Stimulated activated naive CD8-positive, alpha-beta T cell treated with anti-CD3 and anti-CD28 coated beads, Interleukin-15, amount 100 ng/mL, for 72 hours (primary cell): ENCODE data around the gene MCU.

ENCODE experiments used
- ATAC-seq: fragments of 150-1000 bp; cut with Tn5 transposase; 2 replicates; pipeline ENCODE4 v1.10.0; 2021; ENCODE audit warnings: mild to moderate bottlenecking, moderate library complexity
- DNase-seq, 2 donors: peaks; one replicate each; pipeline ENCODE4 v3.0.0; 2021 to 2022
- H3K27ac Mint-ChIP-seq, 2 donors: one replicate each; pipeline ENCODE4 v1.8.0; 2022; ENCODE audit warnings: mild to moderate bottlenecking in 2 of 2, mixed read lengths in 2 of 2, moderate library complexity in 2 of 2
- H3K27me3 Mint-ChIP-seq: one replicate; pipeline ENCODE4 v1.8.0; 2022; ENCODE audit warnings: mixed read lengths
- H3K4me1 Mint-ChIP-seq: one replicate; pipeline ENCODE4 v1.8.0; 2022; ENCODE audit warnings: mild to moderate bottlenecking, mixed read lengths
- H3K4me3 Mint-ChIP-seq, 2 donors: one replicate each; pipeline ENCODE4 v1.8.0; 2022; ENCODE audit warnings: mild to moderate bottlenecking in 2 of 2, mixed read lengths in 2 of 2, moderate library complexity in 1 of 2
- H3K9me3 Mint-ChIP-seq, 2 donors: one replicate each; pipeline ENCODE4 v1.8.0; 2022; ENCODE audit warnings: mixed read lengths in 2 of 2

Gene MCU

DNA sequence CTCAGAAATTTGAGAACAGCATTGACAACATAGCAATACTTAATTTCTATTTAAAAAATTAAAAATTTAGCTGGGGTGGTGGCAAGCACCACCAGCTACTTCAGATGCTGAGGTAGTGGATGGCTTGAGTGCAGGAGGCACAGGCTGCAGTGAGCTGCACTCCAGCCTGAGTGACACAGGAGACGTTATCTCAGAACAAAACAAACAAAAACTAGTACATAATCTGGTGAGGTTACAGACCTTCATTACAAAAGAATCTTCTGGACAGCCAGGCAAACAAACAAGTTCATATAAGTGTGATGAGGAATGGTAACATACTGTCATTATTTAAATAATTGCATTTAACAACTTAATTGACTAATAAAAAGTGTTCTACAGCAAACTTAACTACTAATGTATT lies 124.6 kb downstream of the MCU start:
- H3K27me3 Mint-ChIP-seq: no peaks in the 10 kb centered on the region
- no peak overlapping the region for H3K27ac Mint-ChIP-seq
- H3K4me1 Mint-ChIP-seq: peaks cover 13% of the 10 kb centered on the region
- H3K4me3 Mint-ChIP-seq: no peak overlapping the region
- H3K9me3 Mint-ChIP-seq: no peaks in the 10 kb centered on the region
- DNase-seq (no peak), ATAC-seq (no peak)

DNA sequence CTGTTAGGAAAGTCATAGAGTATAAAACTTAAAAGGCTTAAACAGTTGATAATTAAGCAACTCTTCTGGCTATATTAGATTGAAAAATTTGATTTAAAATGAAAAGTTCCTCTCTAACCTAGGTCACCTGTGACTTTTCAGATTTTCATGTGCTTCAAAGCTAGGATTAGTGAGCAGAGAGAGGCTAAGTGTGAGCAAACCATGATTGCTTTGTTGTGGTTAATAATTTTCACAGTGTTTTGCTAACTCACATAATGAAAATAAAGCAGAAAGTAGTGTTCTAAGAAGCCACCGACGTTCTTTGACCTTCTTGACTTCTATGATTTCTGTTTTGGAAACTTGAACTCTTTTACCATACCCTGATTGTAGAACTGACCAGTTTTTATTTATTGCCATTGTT lies 126.1 kb downstream of the MCU start:
- DNase-seq: no peak
- H3K27ac Mint-ChIP-seq: no peak overlapping the region
- H3K27me3 Mint-ChIP-seq: no peaks in the 10 kb centered on the region
- H3K9me3 Mint-ChIP-seq: no peaks in the 10 kb centered on the region
- ATAC-seq: no peak
- no peak overlapping the region for H3K4me3 Mint-ChIP-seq
- H3K4me1 Mint-ChIP-seq: peaks cover 13% of the 10 kb centered on the region

DNA sequence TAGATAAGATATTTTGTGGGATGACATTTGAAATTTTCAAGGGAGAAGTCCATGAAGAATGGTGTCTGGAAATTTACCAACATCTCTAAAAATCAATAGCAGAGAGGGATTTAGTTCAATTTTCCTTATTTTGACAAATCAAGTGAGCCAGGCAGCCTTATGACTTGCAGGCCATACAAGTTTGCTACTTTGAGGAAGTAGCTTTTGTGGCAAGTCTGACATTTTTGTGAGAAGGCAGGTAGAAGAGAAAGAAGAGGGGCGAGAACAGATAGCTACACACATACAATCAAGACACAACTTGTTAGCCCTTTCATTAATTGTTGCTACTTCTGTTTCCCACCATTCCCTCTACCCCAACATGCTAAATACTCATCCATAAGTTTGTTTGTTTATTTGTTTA lies 127.1 kb downstream of the MCU start:
- no peaks in the 10 kb centered on the region for H3K27me3 Mint-ChIP-seq
- peaks cover 13% of the 10 kb centered on the region for H3K4me1 Mint-ChIP-seq
- H3K27ac Mint-ChIP-seq: no peak overlapping the region
- H3K9me3 Mint-ChIP-seq: no peaks in the 10 kb centered on the region
- no peak overlapping the region for H3K4me3 Mint-ChIP-seq
- ATAC-seq (no peak), DNase-seq (no peak)

DNA sequence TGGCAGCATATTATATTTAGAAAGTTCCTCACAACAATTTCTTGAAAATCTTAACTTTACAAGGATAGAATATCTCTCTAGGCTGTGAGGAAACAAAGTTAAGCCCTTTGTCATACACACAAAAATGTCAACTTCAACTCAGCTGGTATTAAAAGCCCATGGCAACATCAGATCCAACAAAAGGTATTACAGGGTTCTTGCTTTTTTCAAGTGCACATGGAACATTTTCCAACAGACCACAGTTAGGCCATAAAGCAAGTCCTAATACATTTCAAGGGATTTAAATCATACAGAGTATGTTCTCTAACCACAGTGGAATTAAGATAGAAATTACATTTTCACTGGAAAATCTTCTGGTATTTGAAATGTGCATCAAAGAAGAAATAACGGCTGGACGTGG lies 129.7 kb downstream of the MCU start:
- ATAC-seq (no peak), DNase-seq (no peak)
- no peak overlapping the region for H3K27ac Mint-ChIP-seq
- H3K4me1 Mint-ChIP-seq: peaks cover 13% of the 10 kb centered on the region
- no peak overlapping the region for H3K4me3 Mint-ChIP-seq
- H3K9me3 Mint-ChIP-seq: no peaks in the 10 kb centered on the region
- no peaks in the 10 kb centered on the region for H3K27me3 Mint-ChIP-seq

DNA sequence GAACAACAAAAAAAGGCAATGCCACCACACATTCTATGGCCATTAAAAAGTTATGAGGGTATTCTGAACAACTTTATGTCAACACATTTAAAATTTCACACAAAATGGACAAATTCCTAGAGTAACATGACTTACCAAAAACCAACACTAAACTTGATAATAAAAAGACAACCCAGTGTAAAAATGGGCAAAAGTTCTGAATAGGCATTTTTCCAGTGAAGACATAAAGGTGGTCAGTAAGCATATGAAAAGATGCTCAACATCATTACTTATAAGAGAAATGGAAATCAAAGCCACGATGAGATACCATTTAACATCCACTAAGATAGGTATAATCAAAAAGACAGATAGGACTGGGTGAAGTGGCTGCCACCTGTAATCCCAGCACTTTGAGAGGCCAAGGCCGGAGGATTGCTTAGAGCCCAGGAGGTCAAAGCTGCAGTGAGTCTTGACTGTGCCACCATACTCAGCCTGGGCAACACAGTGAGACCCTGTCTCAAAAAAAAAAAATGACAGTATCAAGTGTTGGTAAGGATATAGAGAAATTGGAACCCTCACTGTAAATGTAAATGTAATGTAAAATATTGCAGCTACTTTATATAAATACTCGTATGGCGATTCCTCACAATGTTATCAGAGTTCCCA lies 130.5 kb downstream of the MCU start:
- Mint-ChIP-seq H3K4me3 (no peak overlapping the region), H3K27ac (no peak overlapping the region), H3K27me3 (no peaks in the 10 kb centered on the region), H3K9me3 (no peaks in the 10 kb centered on the region), H3K4me1 (peaks cover 13% of the 10 kb centered on the region)
- DNase-seq (no peak), ATAC-seq (no peak)

DNA sequence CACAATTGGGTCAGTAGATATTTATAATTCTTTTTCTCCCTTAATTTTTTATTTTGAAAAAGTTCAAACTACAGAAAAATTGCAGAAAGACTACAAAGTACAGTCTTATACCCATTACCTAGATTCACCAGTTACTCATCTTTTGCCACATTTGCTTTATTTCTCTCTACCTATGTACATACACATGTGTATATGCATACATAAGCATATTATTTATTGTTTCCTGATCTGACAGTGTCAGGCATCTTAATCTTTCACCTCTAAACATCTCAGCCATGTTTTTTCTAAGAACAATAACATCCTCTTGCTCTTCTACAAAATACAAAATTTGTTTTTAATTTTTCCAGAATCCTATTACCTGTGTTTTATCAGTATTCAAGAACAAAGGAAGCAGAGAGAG lies 133.2 kb downstream of the MCU start:
- H3K4me1 Mint-ChIP-seq: no peaks in the 10 kb centered on the region
- H3K9me3 Mint-ChIP-seq: no peaks in the 10 kb centered on the region
- no peak overlapping the region for H3K4me3 Mint-ChIP-seq
- ATAC-seq (no peak), DNase-seq (no peak)
- H3K27ac Mint-ChIP-seq: no peak overlapping the region
- no peaks in the 10 kb centered on the region for H3K27me3 Mint-ChIP-seq

DNA sequence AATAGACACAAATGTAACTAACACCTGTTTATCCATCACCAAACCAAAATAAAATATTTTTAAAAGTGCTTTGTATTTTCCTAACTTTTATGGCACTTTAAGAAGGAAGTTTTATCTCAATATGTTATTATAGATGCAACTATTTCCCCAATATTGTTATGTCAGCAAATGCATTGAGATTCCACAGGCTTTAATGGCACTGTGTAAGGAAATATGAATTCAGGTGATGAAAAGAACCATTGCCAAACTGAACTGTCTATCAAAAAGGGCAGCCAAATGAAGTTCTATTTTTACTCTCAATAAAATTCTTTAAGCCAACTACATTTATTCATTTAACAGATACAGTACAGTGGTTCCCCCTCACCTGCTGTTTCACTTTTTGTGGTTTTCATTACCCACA lies 134.4 kb downstream of the MCU start:
- H3K4me1 Mint-ChIP-seq: no peaks in the 10 kb centered on the region
- no peak overlapping the region for H3K27ac Mint-ChIP-seq
- no peak for DNase-seq
- ATAC-seq: no peak
- no peaks in the 10 kb centered on the region for H3K27me3 Mint-ChIP-seq
- no peaks in the 10 kb centered on the region for H3K9me3 Mint-ChIP-seq
- H3K4me3 Mint-ChIP-seq: no peak overlapping the region

DNA sequence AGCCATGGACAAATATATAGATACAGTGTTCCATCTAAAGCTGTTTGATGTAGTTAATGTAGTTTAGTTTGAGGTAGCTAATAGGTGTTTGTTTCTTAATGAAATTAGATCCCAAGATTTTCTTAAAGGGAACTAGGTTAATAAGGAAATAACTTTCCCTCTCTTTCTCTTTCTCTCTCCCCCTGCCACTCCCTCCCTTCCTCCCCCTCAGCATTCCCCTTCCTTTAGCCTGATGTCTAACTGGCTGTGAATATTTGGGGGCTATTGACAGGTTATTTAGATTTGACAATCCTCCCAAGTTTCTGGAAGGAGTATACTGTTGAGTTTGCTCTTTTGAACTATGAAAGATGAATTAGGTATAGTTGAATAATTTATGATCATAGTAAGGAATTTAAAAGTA lies 136.4 kb downstream of the MCU start:
- H3K4me3 Mint-ChIP-seq: no peak overlapping the region
- no peaks in the 10 kb centered on the region for H3K4me1 Mint-ChIP-seq
- no peaks in the 10 kb centered on the region for H3K9me3 Mint-ChIP-seq
- no peak for ATAC-seq
- no peaks in the 10 kb centered on the region for H3K27me3 Mint-ChIP-seq
- no peak overlapping the region for H3K27ac Mint-ChIP-seq
- DNase-seq: no peak

DNA sequence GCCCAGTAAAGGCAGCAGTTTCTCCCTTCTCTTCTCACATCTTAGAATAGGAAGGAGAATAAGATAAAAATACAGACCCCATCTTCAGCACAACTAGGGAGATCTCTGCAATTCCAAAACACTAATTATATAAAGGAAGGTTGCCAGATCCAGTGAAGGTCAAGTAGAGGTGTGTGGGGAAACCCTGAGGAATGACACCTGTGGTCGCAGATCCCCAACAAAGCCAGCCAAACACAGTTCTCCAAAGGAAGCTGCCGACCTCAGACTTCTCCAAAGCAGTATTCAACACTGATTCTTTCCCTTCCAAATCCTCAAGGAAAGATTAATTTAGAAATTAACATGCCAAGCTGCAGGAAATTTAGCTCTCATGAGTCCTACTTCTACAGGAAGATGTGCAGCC lies 138.7 kb downstream of the MCU start:
- DNase-seq: no peak
- ATAC-seq: no peak

DNA sequence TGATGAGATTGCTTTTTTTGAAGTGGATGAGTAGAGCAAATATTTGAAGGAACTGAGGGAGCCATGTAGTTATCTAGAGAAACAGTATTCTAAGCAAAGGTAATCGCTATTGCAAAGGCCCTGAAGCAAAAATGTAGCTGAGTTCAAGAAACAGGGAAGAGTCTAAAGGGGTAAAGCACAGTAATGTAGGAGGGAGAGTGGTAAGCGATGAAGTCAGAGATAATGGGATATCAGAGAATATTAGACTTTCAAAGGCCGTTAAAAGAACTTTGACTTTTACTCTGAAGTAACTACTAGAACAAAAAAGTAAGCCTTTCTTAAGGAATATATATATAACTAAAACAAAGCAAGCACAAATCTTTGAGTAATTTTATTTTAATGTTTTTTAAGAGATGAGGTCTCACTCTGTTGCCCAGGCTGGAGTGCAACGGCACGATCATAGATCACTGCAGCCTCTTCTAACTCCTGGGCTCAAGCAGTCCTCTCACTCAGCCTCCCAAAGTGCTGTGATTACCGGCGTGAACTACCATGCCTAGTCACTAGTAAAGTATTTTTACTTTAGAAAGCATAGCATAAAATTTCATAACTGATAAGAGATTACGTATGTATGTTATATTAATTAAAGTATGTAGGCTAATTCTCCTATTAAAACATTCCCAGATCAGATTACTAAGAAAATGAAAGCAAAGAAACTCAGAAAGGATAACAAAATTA lies 139.9 kb downstream of the MCU start:
- H3K4me1 Mint-ChIP-seq: no peaks in the 10 kb centered on the region
- H3K27ac Mint-ChIP-seq: no peak overlapping the region
- no peaks in the 10 kb centered on the region for H3K27me3 Mint-ChIP-seq
- no peaks in the 10 kb centered on the region for H3K9me3 Mint-ChIP-seq
- ATAC-seq (no peak), DNase-seq (no peak)
- no peak overlapping the region for H3K4me3 Mint-ChIP-seq

More for the DNA sequence above, 138.7 kb downstream of the MCU start:
- Mint-ChIP-seq H3K4me1 (no peaks in the 10 kb centered on the region), H3K27me3 (no peaks in the 10 kb centered on the region), H3K9me3 (no peaks in the 10 kb centered on the region), H3K27ac (no peak overlapping the region), H3K4me3 (no peak overlapping the region)

DNA sequence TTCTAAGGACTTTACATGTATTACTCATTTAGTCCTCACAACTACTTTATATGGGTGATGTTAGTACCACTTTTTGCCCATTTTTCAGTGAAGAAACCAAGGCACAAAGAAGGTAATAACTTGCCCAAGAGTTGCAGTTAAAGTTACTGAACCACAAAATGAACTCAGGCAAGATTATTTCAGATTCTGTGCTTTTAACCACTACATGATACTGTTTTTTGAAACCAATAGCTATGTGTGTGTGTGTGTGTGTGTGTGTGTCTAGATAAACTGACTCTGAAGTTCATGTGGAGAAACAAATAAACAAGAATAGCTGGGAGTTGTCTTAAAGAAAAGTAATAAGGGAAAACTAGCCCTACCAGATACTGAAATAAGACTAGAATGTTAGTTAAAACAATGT lies 140.8 kb downstream of the MCU start:
- DNase-seq (no peak), ATAC-seq (no peak)
- Mint-ChIP-seq H3K9me3 (no peaks in the 10 kb centered on the region), H3K27ac (no peak overlapping the region), H3K4me3 (no peak overlapping the region), H3K27me3 (no peaks in the 10 kb centered on the region), H3K4me1 (no peaks in the 10 kb centered on the region)

DNA sequence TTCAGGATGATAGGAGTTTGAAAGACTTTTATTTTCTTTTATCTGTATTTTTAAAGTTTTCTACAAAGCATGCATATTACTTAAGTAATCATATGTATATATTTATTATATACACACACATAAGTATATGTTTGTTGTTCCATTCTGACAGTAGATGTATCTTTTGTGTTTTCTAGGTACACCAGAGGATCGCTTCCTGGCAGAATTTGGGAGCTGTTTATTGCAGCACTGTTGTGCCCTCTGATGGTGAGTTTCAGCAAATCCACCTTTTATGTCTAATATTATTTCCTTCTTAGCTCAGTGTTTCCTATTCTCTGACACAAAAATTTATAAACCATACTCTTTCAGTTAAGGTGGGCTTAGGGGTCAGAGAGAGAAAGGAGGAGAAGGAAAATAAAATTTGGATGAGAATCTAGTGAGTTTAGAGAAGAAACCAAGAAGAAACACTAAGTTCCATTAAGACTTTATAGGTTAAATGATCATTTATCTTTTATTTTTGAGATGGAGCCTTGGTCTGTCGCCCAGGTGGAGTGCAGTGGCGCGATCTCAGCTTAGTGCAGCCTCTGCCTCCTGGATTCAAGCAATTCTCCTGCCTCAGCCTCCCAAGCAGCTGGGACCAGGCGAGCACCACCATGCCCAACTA lies 142.4 kb downstream of the MCU start:
- Mint-ChIP-seq H3K4me1 (no peaks in the 10 kb centered on the region), H3K27ac (no peak overlapping the region), H3K4me3 (no peak overlapping the region), H3K9me3 (no peaks in the 10 kb centered on the region), H3K27me3 (no peaks in the 10 kb centered on the region)
- DNase-seq (peak; percentile 6 to 19), ATAC-seq (peak; percentile 58)

DNA sequence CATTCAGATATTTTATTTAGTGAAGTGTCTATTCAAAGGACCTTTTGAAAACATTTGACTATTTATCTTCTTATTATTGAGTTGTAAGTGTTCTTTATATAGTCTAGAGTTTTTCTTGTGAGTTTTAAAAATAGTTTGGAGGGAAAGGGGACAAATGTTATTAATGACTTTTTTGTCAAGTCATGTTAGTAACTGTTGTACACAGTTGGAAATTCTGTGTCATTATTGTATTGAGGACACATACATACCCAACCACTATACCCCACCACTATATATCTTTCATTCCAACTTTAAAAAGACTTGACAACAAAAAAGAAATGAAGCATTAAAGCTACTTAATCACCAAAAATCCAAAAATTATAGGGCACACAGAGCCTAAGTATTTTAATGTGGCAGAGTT lies 148.4 kb downstream of the MCU start:
- ATAC-seq: no peak
- Mint-ChIP-seq H3K4me1 (no peaks in the 10 kb centered on the region), H3K27ac (no peak overlapping the region)

DNA sequence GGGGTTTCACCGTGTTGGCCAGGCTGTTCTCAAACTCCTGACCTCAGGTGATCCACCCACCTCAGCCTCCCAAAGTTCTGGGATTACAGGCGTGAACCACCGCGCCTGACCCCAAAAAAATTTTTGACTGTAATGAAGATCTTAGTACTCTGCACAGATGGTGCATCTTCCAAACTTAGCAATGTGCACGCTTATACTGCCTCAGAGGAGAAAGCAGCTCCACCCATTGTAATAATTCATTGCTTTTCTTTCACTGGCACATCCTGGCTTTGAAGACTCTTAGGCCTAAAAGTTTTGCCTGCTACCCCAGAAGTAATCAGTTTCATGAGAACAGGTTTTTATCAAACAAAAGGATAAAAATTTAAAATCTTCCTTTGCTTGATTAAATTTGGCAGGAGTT lies 149.5 kb downstream of the MCU start:
- ATAC-seq (no peak), DNase-seq (no peak)
- peak overlapping the region in 1 of 2 donors; percentile 55 for H3K27ac Mint-ChIP-seq
- H3K27me3 Mint-ChIP-seq: no peaks in the 10 kb centered on the region
- no peak overlapping the region for H3K4me3 Mint-ChIP-seq
- no peaks in the 10 kb centered on the region for H3K4me1 Mint-ChIP-seq
- no peaks in the 10 kb centered on the region for H3K9me3 Mint-ChIP-seq

More for the DNA sequence above, 148.4 kb downstream of the MCU start:
- Mint-ChIP-seq H3K4me3 (no peak overlapping the region), H3K27me3 (no peaks in the 10 kb centered on the region), H3K9me3 (no peaks in the 10 kb centered on the region)
- DNase-seq: no peak

DNA sequence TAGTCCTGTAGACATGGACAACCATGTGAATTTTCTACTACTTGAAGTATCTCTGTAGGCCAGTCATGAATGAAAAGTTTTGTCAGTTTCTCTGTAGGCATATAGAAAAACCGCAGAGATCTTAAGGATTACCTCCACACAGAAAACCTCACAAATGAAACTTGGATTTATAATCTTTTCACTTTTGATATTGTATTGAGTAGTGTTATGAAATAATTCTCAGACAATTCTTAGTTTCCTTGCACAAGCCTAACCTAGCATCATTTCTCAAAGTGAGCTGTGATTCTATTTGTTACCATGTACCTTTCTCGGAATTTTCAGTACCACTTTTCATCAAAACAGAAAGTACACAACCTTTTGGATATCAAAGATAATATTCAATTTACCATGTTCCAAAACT lies 150.2 kb downstream of the MCU start:
- H3K4me3 Mint-ChIP-seq: no peak overlapping the region
- no peak overlapping the region for H3K27ac Mint-ChIP-seq
- no peak for DNase-seq
- no peaks in the 10 kb centered on the region for H3K4me1 Mint-ChIP-seq
- no peaks in the 10 kb centered on the region for H3K27me3 Mint-ChIP-seq
- no peak for ATAC-seq
- no peaks in the 10 kb centered on the region for H3K9me3 Mint-ChIP-seq

DNA sequence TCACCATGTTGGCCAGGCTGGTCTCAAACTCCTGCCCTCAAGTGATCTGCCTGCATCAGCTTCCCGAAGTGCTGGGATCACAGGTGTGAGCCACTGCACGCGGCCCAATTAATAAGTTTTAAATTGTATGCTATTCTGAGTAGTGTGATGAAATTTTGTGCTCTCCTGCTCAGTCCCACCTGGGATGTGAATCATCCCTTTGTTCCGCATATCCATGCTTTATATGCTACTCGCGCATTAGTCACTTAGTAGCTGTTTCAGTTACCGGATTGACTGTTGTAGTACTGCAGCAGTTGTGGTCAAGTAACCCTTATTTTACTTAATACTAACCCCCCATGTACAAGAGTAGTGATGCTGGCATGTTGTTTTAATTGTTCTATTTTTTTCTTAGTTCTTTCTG lies 154.3 kb downstream of the MCU start:
- peak in 1 of 2 donors; percentile 9 for DNase-seq
- Mint-ChIP-seq H3K9me3 (no peaks in the 10 kb centered on the region), H3K27me3 (no peaks in the 10 kb centered on the region), H3K4me3 (no peak overlapping the region), H3K4me1 (no peaks in the 10 kb centered on the region), H3K27ac (no peak overlapping the region)
- peak; percentile 70 for ATAC-seq
